ENCODE results near the gene TAF3.

The TAF3 gene

DNA sequence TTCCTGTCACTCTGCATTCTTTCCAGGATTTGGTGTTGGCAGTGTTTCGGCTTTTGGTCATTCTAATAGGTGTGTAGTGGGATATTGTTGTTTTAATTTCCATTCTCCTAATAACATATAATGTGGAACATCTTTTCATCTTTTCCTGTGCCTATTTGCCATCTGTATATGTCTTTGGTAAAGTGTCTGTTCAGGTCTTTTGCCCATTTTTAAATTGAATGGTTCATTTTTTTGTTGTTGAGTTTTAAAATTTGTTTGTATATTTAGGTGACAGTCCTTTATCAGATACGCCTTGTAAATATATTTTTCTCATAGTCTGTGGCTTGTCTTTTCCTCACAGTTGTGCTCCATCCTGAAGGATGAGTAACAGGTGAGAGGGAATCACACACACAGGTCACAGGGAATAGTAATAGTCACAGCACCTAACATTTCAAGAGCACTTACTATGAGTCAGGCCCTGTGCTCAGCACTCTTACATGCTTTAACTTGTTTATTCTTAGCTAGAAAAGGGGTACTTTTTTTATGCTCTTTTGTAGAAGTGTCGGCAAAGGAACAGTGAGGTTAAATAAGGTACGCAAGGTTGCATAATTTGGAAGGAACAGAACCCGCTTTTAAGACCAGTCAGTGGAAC is 119.1 kb downstream of the TAF3 start:
- no peak for DNase-seq

- no peak for DNase-seq
Measured at GRCh38 chr10:7941576-7941975, 123.3 kb downstream of the TAF3 start.

DNA sequence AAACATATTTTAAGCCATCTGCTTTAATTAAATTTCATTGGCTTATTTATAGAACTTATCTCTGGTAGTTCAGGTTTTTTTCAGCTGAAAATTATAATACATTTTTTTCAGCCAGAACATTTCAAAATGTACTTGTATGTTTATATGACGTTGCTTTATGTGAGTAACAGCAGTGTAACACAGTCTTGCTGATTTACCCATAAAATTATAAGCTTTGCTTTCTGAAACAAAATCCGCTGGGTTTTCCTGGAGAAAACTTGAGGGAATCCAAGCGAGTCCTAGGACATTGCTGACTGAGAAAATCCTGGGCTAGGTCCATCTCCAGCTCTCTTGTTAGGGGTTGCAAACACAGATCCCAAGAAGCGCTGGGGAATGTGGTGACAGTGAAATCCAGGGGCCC is 124.0 kb downstream of the TAF3 start:
- DNase-seq = no peak

DNA sequence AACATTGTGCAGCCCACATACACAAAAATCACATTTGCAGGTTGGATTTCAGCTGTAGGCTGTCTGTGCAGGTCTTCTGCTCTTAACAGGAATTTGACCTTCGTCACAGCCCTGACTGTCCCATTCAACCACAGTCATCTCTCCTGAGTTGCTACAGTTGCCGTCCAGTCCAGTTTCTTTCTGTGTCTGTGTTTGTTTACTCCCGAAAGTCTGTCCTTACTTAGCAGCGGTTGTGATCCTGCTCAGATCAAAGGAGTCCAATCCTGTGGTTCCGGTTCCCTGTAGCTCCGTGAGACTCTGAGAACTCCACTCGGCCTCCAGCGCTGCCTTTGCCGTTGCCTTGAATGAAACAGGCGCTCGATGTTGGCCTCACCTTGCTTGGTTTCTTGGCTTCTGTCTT is 124.6 kb downstream of the TAF3 start:
- DNase-seq = no peak

DNA sequence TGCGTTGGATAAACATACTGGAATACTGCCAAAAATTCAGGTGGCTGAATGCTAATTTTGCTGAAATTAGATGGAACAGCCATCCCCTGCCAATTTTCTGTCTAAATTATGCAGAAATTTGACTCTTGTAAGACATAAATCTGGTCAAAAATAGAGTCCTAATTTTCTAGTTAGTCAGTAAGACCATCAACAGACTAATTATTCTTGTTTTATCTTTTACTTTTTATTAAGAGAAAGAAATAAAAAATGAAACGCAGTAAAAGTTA is 125.8 kb downstream of the TAF3 start:
- no peak for DNase-seq

GRCh38 chr10:7944537-7944936 is 126.2 kb downstream of the TAF3 start:
- no peak for DNase-seq

GRCh38 chr10:7945034-7945433 is 126.7 kb downstream of the TAF3 start:
- DNase-seq = no peak

GRCh38 chr10:7945469-7946187 is 127.3 kb downstream of the TAF3 start:
- no peak for DNase-seq

DNA sequence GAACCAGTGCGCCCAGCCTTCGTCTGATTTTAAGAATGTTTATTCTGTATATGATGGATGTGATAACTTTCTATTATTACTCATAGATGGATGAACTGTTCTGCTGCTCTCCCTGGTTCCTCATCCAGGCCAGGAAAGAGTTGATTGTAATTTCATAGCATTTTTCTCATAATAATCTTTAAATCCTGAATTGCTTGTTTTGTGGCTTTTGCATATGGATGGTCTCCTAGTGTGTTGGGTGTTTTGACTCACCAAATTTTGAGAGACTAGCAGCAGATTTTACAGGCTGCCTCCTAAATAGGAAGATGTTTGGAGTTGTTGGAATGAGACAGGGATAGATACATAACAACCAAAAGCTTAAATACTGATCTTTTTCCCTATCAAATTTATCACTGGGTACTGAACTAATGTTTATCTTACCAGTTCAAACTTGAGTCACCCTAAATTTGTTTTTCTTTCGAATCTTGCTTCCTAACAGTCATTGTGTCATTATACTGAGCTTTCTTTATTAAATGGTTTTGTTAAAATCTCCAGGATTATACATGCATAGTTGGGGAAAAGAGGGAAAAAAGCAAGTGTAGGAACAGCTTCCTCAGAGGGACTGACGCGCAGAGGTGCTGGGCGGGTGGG is 130.2 kb downstream of the TAF3 start:
- DNase-seq = no peak

GRCh38 chr10:7950981-7951847 is 132.9 kb downstream of the TAF3 start:
- no peak for DNase-seq

GRCh38 chr10:7952266-7952665 is 134.0 kb downstream of the TAF3 start:
- DNase-seq = no peak

DNA sequence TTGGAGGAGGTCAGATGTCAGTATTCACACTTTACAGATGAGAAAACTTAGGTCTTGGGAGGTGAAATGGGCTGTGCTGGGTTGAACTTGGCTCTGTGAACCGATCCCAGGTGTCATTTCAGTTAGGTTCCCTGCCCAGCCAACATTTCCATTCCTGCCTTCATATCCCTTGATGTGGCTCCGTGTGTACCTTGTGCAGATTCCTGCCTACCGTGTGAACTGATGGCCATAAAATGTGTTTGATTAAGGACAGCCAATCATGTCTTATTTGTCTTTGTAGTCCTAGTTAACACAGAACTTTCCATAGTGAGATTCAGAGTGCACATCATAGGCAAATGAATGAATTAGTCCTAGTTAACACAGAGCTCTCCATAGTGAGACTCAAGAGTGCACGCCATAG is 135.1 kb downstream of the TAF3 start:
- no peak for DNase-seq

DNA sequence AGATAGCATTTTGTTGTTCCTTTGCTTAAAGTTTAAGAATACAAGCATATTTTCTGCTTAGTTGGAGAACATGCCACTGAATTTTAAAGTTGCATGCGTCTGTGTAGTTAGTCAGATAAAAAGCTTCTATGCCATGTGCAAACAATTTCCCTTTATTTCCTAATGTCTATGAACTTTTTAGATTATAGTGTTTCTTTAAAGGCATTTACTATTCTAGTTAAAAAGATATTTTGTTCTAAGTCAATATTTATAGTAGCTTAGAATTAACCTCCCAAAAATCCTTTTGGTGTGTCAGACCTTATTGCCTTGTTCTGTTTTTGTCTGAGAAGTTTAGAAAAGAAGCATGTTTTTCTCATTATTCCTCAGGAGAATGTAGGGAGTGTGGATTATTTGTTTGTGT is 137.1 kb downstream of the TAF3 start:
- DNase-seq = no peak

DNA sequence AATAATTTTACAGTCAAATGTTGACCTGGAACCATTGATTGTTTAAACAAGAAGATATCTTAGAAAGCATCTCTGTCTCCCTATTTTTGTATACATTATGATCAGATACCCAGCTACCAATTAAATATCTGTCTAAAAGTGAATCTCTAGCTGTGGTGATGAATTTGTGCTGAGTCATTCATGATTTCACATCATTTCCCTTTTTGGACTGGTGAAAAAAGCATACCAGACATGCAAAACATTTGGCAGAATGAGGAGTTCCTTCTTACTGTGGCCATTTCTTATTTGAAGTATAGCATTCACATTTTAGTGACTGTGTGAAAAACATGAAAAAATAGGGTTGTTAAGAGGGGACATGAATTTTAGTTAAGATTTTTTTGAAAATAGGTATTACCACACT is 138.2 kb downstream of the TAF3 start:
- DNase-seq = no peak

GRCh38 chr10:7957591-7957990 is 139.3 kb downstream of the TAF3 start:
- no peak for DNase-seq

DNA sequence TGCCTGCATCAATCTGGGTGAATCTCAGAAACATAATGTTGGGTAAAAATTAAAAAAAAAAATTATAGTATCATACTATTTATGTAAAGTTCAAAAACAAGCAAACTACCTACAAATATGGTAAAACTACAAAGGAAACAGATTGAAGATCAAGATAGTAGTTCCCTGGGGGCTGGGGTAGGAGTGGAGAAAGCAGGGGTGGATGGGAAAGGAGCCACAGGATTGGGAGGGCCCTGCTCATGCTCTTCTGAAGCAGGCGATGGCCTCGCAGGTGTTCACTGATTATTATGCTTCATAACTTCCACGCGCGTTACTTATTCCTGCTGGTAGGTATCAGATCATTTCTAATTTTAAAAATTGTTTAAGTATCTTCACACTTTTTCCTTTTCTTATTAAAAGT is 140.1 kb downstream of the TAF3 start:
- DNase-seq = no peak

DNA sequence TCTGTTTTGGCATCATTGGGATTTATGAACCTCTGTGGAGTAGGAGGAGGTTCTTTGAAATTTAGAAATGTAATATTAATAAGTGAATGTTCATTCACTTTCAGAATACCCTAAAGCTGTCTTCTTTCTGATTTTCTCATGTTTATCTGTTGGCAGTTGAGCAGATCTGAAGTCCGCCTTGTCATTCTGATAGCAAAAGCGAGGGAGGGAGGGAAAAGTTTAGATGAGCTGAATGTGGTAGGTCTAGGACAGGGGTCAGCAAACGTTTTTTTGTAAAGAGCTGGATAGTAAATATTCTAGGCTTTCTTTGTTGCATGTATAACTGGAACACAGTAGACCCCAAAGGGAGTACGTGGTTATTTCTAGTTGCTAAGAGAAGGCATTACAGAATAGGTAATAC is 141.8 kb downstream of the TAF3 start:
- DNase-seq = no peak

DNA sequence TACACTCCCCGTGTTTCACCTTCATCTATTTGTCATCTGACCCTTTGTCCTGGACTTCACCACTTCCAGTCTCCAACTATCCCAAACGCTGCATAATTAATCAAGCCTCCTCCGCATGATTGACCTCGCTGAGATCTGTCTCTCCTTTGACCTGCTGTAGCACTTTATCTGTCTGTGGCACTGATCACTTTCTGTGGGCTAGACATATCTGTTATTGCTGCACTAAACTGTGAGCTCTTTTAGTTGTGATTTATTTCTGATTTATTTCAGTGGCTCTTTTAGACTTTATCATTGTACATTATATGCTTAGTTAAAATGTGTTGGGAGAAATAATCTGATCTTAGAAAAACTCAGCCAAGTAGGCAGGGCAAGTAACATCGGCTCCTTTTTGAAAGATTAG is 144.3 kb downstream of the TAF3 start:
- DNase-seq = no peak

DNA sequence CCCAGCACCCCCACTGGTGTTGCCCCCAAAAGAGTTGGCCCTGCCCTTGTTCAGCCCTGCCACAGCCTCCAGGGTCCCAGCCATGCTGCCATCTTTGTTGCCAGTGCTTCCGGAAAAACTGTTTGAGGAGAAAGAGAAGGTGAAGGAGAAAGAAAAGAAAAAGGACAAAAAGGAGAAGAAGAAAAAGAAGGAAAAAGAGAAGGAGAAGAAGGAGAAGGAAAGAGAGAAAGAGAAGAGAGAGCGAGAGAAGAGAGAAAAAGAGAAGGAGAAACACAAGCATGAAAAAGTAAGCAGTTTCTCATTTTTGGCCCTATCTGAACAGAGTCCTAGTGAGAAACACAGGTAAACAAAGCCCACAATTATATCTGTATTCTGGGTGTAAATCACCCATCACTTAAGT is 147.2 kb downstream of the TAF3 start:
- no peak for DNase-seq

DNA sequence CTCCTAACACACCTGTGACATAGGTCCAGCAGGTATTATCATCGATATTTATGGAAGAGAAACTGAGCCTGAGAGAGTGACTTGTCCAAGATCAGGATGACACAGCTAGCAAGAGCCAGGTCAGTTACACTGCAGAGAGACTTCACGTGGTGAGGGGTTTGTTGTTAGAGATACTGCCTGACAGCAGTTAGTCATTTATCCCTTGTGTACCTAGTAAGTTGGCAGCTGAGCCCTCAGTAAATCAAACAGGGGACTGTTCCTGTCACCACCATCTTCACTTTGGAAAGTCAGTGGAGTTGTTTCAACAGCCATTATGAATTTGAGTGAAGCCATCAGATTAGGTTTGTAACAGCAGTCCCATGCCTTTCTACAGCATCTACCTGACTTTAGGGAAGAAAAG is 148.7 kb downstream of the TAF3 start:
- DNase-seq = no peak

DNA sequence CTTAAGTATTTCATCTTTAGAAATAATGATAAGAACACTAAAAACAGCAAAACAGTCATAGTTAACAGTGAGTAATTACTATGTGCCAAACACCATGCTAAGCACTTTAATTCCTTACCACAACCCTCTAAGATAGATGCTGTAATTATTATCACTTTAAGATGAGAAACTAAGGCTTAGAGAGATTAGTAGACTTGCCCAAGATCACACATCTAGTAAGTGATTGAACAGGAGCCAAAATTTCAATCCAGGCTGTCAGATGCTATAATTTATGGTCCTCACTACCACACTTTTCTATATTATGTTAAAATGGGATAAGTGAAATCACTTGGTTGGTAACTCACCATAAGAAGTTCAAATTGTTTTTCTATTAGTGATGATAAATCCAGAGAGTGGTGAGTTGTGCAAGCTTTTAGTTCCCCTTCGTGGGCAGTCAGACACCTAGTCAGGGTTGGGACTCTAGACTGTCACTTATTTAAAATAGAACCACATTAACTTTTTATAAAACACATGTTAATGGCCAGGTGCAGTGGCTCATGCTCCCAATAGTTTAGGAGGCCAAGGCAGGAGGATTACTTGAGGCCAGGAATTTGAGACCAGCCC is 150.3 kb downstream of the TAF3 start:
- DNase-seq = no peak

DNA sequence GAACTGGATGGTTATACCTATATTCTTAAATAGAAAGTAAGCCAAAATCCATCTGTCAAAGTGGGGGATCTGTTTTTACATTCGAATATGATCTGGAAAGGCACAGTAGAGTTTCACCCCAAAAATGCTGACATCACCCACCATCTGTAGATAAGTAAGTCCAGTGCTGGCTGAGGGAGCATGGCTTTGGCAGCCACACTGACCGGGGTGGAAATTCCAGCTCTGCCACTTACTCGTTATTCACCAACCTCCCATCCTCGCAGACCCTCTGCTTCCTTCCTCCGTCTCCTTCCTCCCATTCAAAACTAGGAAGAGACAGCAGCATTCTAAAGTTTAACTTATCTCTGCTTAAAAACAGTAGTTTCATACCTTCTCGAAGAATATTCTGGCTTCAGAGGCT is 151.3 kb downstream of the TAF3 start:
- no peak for DNase-seq

DNA sequence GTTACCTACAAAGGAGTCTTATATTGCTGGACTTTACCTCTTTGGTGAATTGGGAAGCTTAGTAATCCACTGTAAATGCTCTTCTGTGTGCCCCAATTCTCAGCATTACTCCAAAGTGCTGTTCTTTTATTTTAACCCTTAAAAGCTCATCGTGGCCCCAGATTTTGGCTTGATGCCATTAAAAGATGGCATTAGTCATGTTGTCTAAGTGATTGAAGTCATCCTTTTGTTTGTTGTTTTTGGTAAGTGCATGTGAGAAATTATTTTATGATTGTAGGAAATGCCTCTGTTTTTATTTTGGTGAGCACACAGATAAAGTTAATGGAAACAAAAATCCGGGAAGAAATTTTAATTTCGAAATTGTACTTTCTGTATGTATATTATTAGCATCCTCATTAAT is 153.6 kb downstream of the TAF3 start:
- no peak for DNase-seq

All from activated gamma-delta T cell (primary cell).